Lung (tissue), 12 donors: Measurements from ENCODE around the gene CCDC43. TPM values are rescaled to one million over a fixed set of nuclear protein-coding genes. Genes with fewer than 3 reads are reported as not detected.
A peak's percentile ranks its signal among the peaks of the same experiment; 100 is the strongest.

Experiments used
- ATAC-seq: fragments of 200-7000 bp; cut with Tn5 transposase; one replicate; pipeline ENCODE4 v1.9.1; 2020; ENCODE audit warnings: moderate number of reproducible peaks; ENCODE audit not compliant: insufficient read depth, low FRiP score
- DNase-seq, 3 donors: peaks; one replicate each; pipeline ENCODE4 v3.0.0-alpha.2; 2013 to 2017
- H3K27ac ChIP-seq, 2 donors: one replicate each; pipeline ENCODE4 v1.5.1; 2013; ENCODE audit warnings: mild to moderate bottlenecking in 2 of 2, moderate library complexity in 2 of 2, control low read depth in 1 of 2, inconsistent platforms in 1 of 2, low read depth in 1 of 2, low read length in 1 of 2
- H3K27me3 ChIP-seq, 3 donors: one replicate each; pipeline ENCODE4 v1.5.1; 2013; ENCODE audit warnings: low read length in 2 of 3; ENCODE audit not compliant: control insufficient read depth in 3 of 3, insufficient read depth in 3 of 3
- H3K36me3 ChIP-seq, 4 donors: one replicate each; pipeline ENCODE4 v1.5.1; 2013; ENCODE audit warnings: low read length in 4 of 4, mild to moderate bottlenecking in 1 of 4, moderate library complexity in 1 of 4; ENCODE audit not compliant: control insufficient read depth in 4 of 4, insufficient read depth in 4 of 4
- H3K4me1 ChIP-seq, 5 donors: one replicate each; pipeline ENCODE4 v1.5.1; 2013; ENCODE audit warnings: low read length in 5 of 5, mild to moderate bottlenecking in 2 of 5, moderate library complexity in 1 of 5; ENCODE audit not compliant: control insufficient read depth in 5 of 5, insufficient read depth in 5 of 5
- H3K4me3 ChIP-seq: one replicate; pipeline ENCODE4 v1.5.1; 2013; ENCODE audit warnings: mild to moderate bottlenecking, control low read depth, moderate library complexity
- H3K9ac ChIP-seq, 2 donors: one replicate each; pipeline ENCODE4 v1.5.1; 2013; ENCODE audit warnings: low read length in 2 of 2, control low read depth in 1 of 2; ENCODE audit not compliant: insufficient read depth in 1 of 2
- H3K9me3 ChIP-seq, 4 donors: one replicate each; pipeline ENCODE4 v1.5.1; 2013; ENCODE audit warnings: low read length in 3 of 4, mild to moderate bottlenecking in 1 of 4, moderate library complexity in 1 of 4; ENCODE audit not compliant: control insufficient read depth in 4 of 4, insufficient read depth in 3 of 4
- CTCF ChIP-seq: IDR thresholded peaks from 2 replicates; pipeline ENCODE4 v1.5.1; 2012; ENCODE audit warnings: mild to moderate bottlenecking; ENCODE audit errors: control extremely low read depth, extremely low read depth
- WGBS, 2 donors: extraction: QIAGEN DNeasy Blood & Tissue Kit; methylation state at CpG; one replicate each; pipeline ENCODE4 v1.1.7; 2013; 5-methylcytosine and 5-hydroxymethylcytosine counted together
- polyA plus RNA-seq, 2 donors: library from polyadenylated mRNA; stranded (reverse); fragments of 200-250 nt; gene quantifications; one replicate each; pipeline ENCODE4 v1.2.1, GENCODE V29; 2013
- total RNA-seq, 2 donors: library from RNA; depleted of rRNA in 1 of 2; stranded (reverse); fragments of >200 nt in 1 of 2; gene quantifications; one replicate each; pipeline ENCODE4 v1.2.1, GENCODE V29; 2014 to 2021
- donor health status: control.
- donor health status: control.
- donor health status: Bipolar disorder and iron deficiency.
- donor health status: healthy.
- donor health status: DM: yes; HTN: yes; CAD: no.

Gene CCDC43
- total and polyA plus RNA-seq, 4 donors, result 13.5 to 21.4 (median 18.7) TPM

GRCh38 chr17:44630703-44631102 lies 58.9 kb downstream of the CCDC43 start:
- WGBS, 2 donors, result 82 to 93% methylated on average over 4 of the region's 4 CpGs
- no peak for TF ChIP-seq CTCF

GRCh38 chr17:44629314-44629713 lies 60.3 kb downstream of the CCDC43 start:
- H3K36me3 ChIP-seq, result no peaks in the 10 kb centered on the region
- no peak for TF ChIP-seq CTCF
- H3K4me1 ChIP-seq, result peaks cover 0 to 11% (median 0%) of the 10 kb centered on the region in 5 donors
- ATAC-seq, result no peak
- no peak overlapping the region for H3K27ac ChIP-seq
- no peak for DNase-seq
- peaks cover 0 to 2% (median 0%) of the 10 kb centered on the region in 4 donors for H3K9me3 ChIP-seq
- no peak overlapping the region for H3K4me3 ChIP-seq
- H3K9ac ChIP-seq, result no peak overlapping the region
- H3K27me3 ChIP-seq, result no peaks in the 10 kb centered on the region
- WGBS, 2 donors, result 90 to 94% methylated on average over 13 of the region's 13 CpGs

More at GRCh38 chr17:44630703-44631102, 58.9 kb downstream of the CCDC43 start:
- H3K36me3 ChIP-seq, result no peaks in the 10 kb centered on the region
- DNase-seq (no peak), ATAC-seq (no peak)
- H3K4me3 ChIP-seq, result no peak overlapping the region
- no peak overlapping the region for H3K9ac ChIP-seq
- no peak overlapping the region for H3K27ac ChIP-seq
- peaks cover 0 to 2% (median 0%) of the 10 kb centered on the region in 4 donors for H3K9me3 ChIP-seq
- H3K27me3 ChIP-seq, result no peaks in the 10 kb centered on the region
- H3K4me1 ChIP-seq, result peaks cover 0 to 11% (median 0%) of the 10 kb centered on the region in 5 donors

- Histone ChIP-seq H3K9me3 (peaks cover 0 to 2% (median 0%) of the 10 kb centered on the region in 4 donors), H3K4me1 (peaks cover 0 to 11% (median 0%) of the 10 kb centered on the region in 5 donors), H3K4me3 (no peak overlapping the region), H3K36me3 (no peaks in the 10 kb centered on the region), H3K27ac (peak overlapping the region in 1 of 2 donors; percentile 56), H3K27me3 (no peaks in the 10 kb centered on the region), H3K9ac (peak overlapping the region in 1 of 2 donors; percentile 42)
- DNase-seq (peak; percentile 85 to 86 (median 86)), ATAC-seq (no peak)
- WGBS, 2 donors, result 60 to 63% methylated on average over 34 of the region's 34 CpGs
- no peak for TF ChIP-seq CTCF
These were observed 61.1 kb downstream of the CCDC43 start for GRCh38 chr17:44628243-44629188.
